Stimulated activated CD4-positive, alpha-beta T cell treated with anti-CD3 and anti-CD28 coated beads, Interleukin-2, amount 100 ng/mL, for 4 hours (primary cell): ENCODE data around the gene CDH4.

Source experiments
- DNase-seq: peaks from one replicate; pipeline ENCODE4 v3.0.0-alpha.2; 2020; ENCODE audit warnings: low read depth

CDH4 gene

DNA sequence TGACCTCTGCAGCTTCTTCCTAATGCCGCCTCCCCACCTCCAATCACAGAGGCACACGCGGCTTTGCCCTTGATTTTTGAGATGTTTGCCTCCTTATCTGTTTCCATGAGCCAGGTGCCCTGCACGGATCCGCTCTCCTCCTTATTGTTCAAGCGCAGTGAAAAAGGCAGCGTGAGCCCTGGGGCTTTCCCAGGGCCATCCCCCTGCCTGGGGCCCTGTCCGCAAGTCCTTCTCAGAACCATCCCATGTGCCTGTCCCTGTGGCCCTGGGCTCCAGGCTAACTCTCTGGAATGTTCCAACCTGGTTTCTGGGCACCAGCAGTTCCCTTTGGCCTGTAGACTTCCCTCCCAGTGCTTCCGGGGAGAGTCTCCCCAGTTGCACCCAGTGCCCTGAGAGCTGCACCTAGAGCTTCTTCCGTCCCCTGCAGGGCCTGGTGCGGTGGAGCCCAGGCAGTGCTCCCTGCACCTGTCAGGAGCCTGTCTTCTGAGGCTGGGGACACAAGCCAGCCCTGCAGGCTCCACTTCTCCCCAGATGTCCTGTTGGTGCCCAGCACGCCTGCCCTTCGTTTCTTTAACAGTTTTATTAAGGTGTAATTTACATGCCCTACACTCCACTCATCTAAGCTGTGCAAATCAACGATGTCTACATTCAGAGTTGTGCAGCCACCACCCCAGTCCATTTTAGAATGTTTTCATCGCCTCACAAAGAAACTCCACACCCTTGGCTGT lies 330.3 kb downstream of the CDH4 start:
- no peak for DNase-seq

DNA sequence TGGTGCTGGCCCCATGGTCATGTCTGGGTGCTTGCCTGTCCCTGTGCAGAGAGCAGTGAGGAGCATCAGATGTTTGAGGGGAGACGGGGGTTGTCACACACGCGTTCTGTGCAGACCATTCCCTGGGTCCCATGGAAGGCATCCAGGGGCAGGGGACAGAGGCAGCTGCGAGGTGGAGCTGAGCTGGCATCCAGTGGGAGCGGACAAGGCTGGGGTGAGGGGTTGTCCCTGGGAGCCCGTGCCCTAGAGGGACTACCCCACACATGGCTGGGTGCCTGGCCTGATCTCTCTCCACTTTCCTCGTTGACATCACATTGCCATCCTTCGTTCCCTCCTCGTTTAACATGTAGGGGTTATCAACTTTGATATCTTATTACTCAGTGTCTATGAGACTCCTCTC lies 331.3 kb downstream of the CDH4 start:
- no peak for DNase-seq

DNA sequence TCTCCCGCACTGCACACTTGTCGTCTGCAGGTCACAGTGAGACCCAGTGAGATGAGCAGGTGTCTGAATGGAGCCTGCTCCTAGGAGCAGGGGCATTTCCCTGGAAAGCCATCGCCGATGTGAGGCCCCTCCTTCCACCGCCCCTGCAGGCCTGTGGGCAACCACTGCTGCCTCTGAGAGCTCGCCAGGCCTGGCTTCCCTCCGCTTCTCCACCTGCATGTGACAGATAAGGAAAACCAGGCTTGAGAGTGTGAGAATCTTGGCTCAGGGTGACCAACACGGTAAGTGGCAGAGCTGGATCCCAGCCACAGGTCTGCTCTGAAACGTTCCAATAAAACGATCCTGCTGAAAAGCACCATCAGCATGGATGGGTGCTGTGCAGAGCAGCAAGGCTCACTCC lies 332.8 kb downstream of the CDH4 start:
- DNase-seq = no peak

DNA sequence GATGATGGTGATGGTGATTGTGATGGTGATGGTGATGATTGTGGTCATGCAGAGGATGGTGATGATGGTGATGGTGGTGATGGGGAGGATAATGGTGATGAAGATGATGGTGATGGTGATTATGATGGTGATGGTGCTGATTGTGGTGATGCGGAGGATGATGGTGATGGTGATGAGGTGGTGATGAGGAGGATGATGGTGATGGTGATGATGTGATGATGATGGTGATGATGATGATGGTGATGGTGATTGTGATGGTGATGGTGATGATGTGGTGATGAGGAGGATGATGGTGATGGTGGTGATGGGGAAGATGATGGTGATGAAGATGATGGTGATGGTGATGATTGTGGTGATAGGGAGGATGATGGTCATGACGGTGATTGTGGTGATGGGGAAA lies 333.7 kb downstream of the CDH4 start:
- no peak for DNase-seq

DNA sequence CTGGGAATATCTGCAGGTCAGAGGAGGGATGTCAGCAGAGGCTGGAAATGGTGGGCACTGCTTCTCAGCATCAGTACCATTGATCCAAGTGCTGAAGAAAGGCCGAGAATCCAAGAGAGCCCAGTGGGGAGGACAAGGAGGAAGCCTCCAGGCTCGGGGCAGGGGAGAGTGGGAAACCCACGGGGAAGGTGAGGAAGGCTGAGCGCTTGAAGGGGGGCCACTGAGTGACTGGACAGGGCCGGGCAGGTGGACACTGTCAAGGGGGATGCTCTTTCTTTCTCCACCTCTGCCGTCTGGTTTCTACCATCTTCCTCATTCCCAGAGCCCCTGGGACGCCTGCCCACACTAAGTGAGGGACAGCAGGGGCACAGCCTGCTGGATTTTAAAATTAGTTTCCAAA lies 335.0 kb downstream of the CDH4 start:
- no peak for DNase-seq

DNA sequence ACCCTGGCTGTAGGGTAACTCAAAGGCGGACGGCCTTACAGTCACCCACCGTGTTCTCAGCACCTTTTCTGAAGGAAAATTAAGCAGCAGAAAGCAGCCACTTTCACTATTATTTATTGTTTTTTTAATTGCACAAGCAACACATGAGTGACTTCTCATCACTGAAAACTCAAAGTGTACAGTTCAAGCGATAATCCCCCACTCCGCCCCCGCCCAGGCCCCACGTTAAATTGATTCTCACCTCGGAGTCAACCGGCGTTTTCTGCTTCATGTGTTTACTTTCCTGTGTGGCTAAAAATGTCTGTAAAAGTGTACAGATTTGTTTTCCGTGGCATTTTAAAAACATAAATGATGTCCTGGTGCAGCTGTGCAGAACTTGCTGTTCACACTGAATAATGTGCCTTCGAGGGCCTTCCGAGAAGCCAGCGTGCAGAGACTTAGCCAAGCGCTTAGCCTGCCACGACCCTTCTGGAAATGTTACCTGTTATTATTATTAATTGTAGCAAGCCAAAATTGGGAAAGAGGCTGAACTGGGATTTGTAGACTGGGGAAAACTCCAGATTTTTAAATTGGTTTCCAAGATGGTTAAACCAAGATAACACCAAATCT lies 335.7 kb downstream of the CDH4 start:
- no peak for DNase-seq

DNA sequence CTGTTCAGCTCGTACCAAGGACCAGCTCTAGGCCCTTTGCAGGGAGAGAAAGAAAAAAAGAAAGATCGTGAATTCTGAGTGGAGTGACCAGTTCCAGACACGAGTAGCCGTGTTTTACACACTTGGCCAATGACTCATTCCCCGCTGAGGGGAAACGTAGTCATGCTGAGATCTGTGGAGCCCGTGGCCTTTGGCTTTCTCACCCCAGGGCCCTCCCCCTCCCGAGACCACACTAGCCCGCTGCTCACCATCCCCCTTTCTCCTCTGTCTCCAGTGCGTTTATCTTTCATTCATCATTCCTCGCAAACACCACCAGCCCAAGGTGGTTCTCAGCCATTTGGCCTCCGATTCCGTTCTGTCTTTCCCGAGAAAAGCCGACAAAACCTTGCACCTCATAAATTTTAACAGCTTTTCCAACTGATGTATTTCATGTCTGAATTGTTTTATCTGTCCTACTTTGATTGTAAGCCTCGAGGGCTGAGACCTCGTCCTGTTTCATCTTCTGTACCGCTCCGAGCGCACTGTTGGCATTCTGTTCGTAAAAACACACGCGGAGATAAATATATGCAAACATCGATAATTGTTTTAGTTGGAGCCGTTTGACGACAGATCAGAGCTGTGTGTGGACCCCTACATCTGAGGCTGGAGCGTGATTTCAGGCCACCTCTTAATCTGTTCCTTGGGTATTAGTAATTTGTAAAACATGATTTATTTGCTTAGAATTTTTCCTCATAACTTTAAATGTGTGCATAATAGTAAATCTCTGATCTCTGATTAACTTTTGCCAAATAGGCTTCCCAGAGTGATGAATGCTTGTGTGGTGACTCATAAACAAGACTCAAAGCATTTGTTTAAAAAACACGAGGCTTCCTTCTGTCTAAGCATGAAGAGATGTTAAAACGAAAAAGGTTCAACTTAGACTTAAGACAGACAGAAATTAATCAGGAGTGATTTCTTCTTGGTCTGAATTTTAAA lies 336.6 kb downstream of the CDH4 start:
- DNase-seq = no peak

DNA sequence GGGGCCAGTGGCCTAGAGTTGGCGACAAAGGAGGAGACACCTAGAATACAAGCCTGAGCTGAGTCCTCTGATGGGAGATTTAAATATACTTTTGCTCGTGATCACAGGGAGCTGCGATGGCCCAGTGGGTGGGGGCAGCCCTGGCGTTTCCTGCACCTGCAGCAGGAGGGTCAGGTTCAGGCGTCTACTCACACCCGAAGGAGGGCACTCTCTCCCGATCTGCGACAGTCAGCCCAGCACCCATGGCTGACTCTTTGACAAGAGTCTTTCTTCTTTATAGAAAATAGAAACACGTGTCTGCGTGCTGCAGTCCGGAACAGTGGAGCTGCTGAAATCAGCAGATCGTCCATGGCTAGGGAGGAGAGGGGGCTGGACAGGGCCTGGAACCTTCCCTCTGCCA lies 338.2 kb downstream of the CDH4 start:
- no peak for DNase-seq

DNA sequence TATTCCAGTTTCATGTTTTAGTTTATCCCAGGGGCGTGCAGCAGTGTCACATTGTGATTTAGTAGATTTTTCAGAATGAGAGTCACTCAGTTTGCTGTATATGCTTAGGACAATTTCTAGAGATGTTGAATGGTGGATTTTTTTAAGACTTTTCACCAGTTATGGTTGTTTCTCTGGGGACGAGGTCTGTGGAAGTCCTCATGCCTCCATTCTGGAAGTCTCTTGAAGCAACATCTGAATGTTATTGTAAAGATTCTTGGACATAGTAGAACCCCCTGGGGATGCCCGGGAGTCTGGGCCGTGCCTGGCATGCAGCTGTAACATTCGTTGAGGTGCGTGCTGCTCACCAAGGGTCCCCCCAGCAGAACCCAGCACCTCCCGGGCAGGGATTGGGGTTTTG lies 341.5 kb downstream of the CDH4 start:
- no peak for DNase-seq

DNA sequence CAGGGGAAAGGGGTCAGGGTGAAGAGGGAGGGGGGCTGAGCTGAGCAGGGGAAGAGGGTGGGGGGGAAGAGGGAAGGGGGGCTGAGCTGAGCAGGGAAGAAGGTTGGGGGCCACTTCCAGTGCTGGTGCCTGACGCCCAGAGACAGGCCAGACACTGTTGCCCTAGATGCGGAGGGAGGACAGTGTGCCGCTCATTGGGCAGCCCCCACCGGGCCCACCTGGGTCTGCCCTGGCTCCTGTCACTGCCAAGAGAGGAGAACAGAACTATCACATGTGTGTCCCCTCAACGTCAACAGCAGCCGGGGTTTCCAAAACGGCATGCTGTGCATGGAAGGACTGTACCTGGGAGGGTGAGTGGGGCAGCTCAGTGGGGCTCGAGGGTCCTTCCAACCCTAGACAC lies 342.1 kb downstream of the CDH4 start:
- no peak for DNase-seq

DNA sequence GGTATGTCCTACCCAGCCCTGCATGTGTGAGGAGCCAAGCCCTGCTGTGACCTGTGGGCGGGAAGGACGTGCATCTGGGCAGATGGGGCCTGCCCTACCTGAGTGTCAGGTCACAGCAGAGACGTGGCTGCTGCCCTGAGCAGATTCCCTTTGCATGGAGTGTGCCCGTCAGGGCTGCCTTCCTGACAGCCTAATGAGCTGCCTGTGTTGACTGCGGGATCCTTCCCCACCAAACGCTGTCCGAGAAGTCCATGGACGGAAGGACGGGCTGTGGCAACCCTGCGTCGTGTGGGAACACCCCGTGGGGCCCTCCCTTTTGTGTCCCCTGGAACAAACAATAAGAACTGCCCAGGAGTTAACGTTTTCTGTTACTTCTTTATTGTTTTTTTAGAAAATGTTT lies 343.2 kb downstream of the CDH4 start:
- no peak for DNase-seq

DNA sequence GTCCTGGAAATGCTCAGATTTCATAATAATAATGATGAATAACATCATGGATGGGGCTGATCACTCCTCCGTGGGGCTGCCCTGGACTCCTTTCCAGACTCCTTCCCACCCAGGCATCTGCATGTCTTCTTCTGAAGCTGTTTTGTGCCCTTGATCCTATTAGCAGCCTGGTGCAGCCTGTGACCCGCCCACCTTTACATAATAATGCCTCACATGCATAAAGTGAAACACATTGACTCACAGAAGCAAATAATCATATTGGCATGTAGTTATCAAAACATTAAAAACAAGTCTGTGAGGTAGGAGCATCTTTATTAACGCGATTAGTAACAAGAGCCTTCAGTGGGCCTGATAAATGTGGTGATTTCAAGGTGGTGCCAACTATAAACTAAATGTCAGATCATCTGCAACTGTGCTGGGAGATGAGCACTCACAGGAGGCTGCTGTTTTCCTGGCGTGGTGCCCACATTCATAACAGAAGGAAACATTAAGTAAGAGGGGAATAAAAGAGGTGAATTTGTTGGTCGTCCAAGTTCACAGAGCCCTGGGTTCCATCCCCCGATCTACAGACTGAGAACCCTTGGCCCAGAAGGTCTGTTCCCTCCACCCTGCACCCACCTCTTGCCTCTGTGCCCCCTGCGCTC lies 344.7 kb downstream of the CDH4 start:
- no peak for DNase-seq

DNA sequence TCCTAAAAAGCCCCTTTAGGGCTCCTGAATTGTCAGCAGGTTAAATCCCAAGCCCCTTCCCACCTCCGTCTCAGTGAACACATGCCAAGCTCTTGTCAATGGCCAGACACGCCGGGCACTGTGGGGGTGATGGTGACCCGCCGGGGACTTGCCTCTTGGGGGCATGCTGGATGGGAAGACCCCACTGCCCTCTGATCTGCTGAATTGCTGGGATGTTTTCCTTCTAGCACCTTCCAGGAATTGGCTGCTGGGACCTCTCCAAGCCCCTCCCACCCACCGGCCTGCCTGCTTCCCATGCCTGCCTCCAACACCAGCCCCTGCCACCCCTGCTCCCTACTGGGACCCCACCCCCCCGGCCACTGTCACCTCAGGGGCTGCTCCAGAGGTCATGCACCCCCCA lies 345.9 kb downstream of the CDH4 start:
- DNase-seq = no peak

DNA sequence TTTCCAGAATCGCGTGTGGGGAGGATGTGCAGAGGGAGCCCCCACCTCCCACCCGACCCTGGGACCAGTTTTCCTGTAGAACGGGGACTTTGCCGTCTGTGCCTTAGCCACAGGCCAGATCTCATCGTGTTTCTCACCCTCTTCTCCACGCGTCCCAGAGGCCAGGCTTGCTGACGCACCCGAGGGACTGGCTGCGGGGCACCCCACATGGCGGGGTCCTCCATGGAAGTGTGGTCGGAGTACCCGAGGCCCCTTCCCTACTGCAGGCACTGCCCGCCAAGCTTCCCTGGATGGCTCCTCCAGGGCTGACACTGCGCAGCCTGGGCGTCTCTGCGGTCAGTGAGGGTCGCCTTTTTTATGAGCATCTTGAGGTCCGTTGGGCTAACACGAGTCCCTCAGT lies 346.5 kb downstream of the CDH4 start:
- no peak for DNase-seq

DNA sequence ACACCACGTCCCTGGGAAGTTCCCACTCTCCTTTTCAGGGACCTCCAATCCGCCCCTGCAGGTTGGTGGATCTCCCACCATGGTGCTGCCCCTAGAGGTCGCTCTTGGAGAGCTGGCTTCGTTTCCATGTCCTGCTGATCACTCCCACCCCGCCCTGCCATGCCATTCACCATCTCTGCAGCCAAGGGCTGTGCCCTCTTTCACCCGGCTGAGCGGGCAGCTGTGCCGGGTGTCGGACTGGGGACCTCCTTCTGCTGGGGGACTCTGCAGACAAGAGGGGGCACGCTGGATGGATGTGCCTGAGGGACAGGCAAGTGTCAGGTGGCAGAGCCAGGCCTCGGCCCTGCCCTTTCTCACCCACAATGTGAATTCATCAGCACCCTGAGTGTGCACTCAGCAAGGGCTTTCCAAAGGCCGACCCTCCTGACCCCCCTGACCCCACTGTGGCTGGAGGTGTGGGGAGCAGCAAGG lies 347.0 kb downstream of the CDH4 start:
- DNase-seq = no peak

DNA sequence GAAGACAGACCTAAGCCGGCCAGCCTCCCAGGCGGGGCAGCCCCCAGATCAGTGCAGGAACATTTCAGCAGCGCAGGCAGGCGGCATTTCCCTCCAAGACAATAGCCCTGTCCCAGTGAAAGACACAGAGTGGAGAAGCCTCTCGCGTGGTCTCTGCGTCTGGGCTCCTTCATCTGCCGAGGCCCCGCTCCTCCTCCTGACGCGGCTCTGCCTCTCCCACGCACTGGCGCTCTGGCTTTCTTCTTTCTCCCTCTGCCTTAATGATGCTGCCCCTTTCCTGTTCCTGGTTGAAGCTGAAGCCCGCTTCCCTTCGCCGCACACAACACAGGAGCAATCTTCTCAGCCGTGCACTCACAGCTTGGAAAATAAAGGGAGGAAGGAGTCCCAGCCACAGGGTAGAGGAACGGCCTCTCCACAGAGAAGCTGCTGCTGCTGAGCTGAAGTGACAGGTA lies 347.5 kb downstream of the CDH4 start:
- DNase-seq = no peak

DNA sequence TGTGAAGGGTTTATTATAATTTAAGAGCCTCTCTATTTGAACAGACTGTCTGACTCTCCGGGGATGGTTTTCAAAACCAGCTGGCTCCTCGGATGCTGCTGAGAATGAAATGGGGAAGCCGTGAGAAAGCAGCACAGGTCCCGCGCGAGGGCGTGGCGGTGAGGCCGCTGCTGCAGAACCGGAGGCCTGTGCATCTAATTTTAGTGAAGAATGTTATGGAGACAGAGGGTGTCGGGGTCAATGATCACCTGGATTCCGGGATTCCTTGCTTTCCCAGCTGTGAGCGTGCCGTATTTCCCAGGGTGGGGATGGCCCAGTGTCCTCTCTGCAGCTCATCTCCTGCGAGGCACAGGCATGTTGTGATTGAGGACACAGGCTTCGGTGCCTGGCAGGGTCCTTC lies 348.0 kb downstream of the CDH4 start:
- no peak for DNase-seq

DNA sequence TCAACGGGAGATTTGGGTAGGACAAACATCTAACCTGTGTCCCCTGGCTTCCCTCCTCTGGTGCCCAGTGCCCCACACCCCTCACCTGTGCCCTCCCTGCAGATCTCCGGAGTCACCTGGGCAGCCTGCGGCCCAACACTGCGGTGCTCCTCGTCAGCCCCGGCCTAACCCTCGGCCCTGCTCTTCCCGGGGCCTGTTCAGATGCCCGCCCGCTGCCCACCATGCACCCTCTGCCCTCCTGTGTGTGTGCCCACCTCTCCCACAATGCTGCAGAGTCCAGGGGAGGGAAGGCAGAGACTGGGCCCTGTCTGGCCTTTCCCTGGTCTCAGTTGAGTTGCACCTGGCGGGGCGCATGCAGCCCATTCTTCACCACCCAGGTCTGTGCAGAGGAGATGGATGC lies 349.3 kb downstream of the CDH4 start:
- DNase-seq = no peak

DNA sequence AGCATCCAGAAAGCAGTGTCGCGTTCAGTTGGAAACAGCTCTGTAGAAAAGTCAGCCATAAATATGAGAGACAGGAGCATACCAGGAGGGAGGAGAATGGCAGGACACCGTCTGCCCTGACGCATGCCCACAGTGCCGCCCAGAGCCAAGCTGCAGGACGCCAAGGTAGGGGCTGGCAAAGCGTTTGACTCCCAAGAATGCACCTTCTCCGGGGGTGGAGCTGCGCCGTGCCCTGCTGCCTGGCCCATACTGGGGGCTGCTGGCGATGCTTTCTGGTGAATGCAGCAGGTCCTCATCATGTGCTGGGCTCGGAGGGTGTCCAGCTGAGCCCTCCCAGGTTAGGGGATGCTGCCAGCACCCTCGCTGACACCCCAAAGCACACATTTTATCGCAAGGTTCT lies 349.8 kb downstream of the CDH4 start:
- DNase-seq = no peak

DNA sequence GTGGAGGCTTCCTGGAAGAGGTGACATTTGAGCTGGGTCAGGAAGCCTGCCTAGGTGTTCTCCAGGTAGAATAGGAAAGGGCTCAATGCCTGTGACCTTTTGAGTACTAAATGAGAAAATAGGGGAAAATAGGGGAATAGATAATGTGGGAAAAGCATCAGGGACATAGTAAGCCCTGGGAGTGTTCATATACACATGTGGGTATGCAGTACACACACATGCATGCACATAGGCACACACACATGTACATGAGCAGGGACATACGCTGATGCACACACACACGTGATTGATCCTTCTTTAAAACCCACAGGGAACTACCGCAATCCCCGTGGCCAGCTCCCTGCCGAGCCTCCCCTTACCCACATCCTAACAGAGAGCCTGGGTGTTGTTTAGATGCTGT lies 351.7 kb downstream of the CDH4 start:
- DNase-seq = no peak

DNA sequence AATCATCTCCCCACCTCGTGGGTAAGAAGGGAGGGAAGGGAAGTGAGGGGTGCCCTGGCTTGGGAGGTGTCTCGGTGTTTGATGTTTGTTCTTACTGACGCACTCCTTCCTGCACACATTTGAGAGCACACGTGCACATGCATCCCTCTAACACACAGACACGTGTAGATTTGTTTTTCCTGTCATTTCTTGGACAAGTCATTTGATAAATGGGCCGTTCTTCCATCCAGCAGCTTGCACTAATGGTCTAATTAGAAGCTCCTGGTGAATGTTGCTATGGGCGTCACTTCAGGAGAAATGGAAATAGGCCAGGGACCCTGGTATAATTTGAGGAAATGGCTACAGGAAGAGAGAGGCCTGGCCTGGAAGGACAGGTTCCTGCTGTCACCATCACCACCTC lies 352.5 kb downstream of the CDH4 start:
- DNase-seq = no peak

DNA sequence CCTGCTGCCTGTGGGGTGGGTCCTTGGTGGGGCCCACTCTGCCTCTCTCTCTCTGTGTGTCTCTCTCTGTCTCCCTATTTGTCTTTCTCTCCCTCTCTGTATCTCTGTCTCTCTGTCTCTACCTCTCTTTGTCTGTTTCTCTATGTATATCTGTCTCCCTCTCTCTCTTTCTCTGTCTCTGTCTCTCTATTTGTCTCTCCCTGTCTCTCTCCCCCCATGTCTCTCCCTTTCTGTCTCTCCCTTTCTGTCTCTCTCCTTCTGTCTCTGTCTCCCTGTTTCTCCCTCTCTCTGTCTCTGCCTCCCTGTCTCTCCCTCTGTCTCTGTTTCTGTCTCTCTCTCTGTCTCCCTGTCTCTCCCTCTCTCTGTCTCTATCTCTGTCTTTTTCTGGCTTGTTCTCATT lies 353.2 kb downstream of the CDH4 start:
- no peak for DNase-seq
